Stimulated activated CD4-positive, alpha-beta T cell treated with anti-CD3 and anti-CD28 coated beads, Interleukin-4, amount 100 ng/mL, for 24 hours (primary cell): ENCODE results near the gene CNTNAP5.

Experiments used
- DNase-seq: peaks from one replicate; pipeline ENCODE4 v3.0.0-alpha.2; 2020

The CNTNAP5 gene

GRCh38 chr2:124281541-124281940 is 256.5 kb downstream of the CNTNAP5 start:
- DNase-seq = no peak

GRCh38 chr2:124283096-124283495 is 258.0 kb downstream of the CNTNAP5 start:
- no peak for DNase-seq

- DNase-seq = no peak
Observed at GRCh38 chr2:124286089-124286783, 261.1 kb downstream of the CNTNAP5 start.

- no peak for DNase-seq
Observed at GRCh38 chr2:124289060-124289459, 264.0 kb downstream of the CNTNAP5 start.

- DNase-seq = no peak
Observed at GRCh38 chr2:124289615-124290014, 264.5 kb downstream of the CNTNAP5 start.

- no peak for DNase-seq
Observed at GRCh38 chr2:124296470-124296869, 271.4 kb downstream of the CNTNAP5 start.

- no peak for DNase-seq
Observed at GRCh38 chr2:124301915-124302314, 276.8 kb downstream of the CNTNAP5 start.

GRCh38 chr2:124308319-124309062 is 283.4 kb downstream of the CNTNAP5 start:
- DNase-seq = no peak

GRCh38 chr2:124309563-124310138 is 284.6 kb downstream of the CNTNAP5 start:
- DNase-seq = no peak

GRCh38 chr2:124310671-124311070 is 285.6 kb downstream of the CNTNAP5 start:
- no peak for DNase-seq

GRCh38 chr2:124314084-124314483 is 289.0 kb downstream of the CNTNAP5 start:
- no peak for DNase-seq

GRCh38 chr2:124315221-124315880 is 290.3 kb downstream of the CNTNAP5 start:
- no peak for DNase-seq

- DNase-seq = no peak
Observed at GRCh38 chr2:124316133-124316532, 291.0 kb downstream of the CNTNAP5 start.

- no peak for DNase-seq
Observed at GRCh38 chr2:124316881-124317605, 292.0 kb downstream of the CNTNAP5 start.

- no peak for DNase-seq
Observed at GRCh38 chr2:124317628-124318027, 292.5 kb downstream of the CNTNAP5 start.

- DNase-seq = no peak
Observed at GRCh38 chr2:124318913-124319312, 293.8 kb downstream of the CNTNAP5 start.

GRCh38 chr2:124319577-124319976 is 294.5 kb downstream of the CNTNAP5 start:
- DNase-seq = no peak

- no peak for DNase-seq
Observed at GRCh38 chr2:124320051-124320688, 295.1 kb downstream of the CNTNAP5 start.

GRCh38 chr2:124323321-124323720 is 298.2 kb downstream of the CNTNAP5 start:
- no peak for DNase-seq

- DNase-seq = no peak
Observed at GRCh38 chr2:124325667-124326440, 300.8 kb downstream of the CNTNAP5 start.

GRCh38 chr2:124327303-124327702 is 302.2 kb downstream of the CNTNAP5 start:
- DNase-seq = no peak

GRCh38 chr2:124328397-124328796 is 303.3 kb downstream of the CNTNAP5 start:
- DNase-seq = no peak
